ENCODE measurements around the gene HHAT.

DNA sequence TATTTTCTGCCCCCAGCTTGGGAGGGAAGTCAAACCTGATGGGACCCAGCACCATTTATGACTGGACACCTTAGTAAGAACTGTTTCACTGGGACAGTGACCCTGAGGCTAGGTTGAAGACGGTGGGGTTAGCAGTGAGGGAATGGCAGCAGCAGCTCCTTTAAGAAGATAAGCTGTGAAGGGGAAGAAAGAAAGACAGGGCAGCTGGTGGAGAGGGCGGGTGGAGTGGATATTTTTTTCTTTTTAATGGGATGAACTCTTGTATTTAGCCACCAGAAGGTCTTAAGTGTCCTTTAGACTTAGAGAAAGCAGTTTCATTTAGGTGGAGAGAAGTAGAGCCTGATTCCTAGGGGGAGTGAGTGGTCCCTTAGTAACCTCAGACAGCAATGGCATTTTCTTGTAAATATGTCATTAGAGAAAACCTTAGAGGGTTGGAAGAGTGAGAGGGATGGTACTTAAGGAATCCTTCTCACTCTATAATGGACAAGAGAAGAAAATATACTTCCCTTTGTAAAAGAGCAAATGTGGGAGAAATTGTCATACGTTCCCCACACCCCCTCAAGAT lies 187.5 kb downstream of the HHAT start:
- TF ChIP-seq POLR2AphosphoS5 (IDR thresholded peaks at IDR 0.05), result no peak
- TF ChIP-seq POLR2A (IDR thresholded peaks at IDR 0.05), result no peak

Measured in breast epithelium (tissue), 3 donors.